ENCODE data around the gene SPAG5.

SPAG5 gene

DNA sequence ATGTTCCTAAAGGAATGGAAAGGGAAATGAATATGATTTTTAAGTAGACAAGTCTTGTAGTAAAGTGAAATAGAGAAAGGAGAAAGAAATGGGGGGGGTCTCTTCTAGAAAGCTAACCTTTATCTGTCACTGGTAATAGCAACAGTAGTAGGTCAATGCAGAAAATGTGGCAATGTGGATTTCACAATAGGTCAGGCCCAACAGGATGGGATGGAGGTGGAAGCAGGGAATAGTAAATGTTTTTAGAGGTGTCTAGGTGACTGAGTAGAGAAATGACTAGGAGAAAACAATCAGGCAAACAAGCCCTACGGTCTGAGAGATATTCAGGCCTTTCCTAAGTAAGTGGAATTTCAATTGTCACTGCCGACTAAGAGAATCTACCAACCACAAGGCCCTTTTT is 21.2 kb upstream of the SPAG5 start:
- H3K4me3 ChIP-seq (ENCODE audit: low read depth, low read length) = no peak overlapping the region
- no peak for DNase-seq (ENCODE audit: low read depth)
- TF ChIP-seq, protein P1, sequence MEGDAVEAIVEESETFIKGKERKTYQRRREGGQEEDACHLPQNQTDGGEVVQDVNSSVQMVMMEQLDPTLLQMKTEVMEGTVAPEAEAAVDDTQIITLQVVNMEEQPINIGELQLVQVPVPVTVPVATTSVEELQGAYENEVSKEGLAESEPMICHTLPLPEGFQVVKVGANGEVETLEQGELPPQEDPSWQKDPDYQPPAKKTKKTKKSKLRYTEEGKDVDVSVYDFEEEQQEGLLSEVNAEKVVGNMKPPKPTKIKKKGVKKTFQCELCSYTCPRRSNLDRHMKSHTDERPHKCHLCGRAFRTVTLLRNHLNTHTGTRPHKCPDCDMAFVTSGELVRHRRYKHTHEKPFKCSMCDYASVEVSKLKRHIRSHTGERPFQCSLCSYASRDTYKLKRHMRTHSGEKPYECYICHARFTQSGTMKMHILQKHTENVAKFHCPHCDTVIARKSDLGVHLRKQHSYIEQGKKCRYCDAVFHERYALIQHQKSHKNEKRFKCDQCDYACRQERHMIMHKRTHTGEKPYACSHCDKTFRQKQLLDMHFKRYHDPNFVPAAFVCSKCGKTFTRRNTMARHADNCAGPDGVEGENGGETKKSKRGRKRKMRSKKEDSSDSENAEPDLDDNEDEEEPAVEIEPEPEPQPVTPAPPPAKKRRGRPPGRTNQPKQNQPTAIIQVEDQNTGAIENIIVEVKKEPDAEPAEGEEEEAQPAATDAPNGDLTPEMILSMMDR (IDR thresholded peaks at IDR 0.05; ENCODE audit: control insufficient read depth, extremely low read depth, insufficient read depth) = no peak

DNA sequence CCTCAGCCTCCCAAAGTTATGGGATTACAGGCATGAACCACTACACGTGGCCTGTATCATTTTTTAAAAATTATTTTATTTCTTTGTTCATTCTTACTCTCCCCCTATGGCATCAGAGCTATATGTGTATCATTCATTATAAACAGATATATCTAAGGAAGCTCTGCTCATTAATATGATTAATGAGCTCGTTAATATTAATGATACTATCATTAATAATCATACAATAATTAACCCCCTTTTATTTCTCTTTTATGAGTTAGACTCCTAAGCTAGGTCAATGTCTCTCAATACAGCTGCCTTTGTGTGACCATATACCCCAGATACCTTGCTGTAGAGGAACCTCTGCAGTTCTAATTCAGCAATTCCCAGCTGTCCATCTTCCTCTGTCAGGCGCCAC is 19.6 kb upstream of the SPAG5 start:
- TF ChIP-seq, protein P1 (IDR thresholded peaks at IDR 0.05; ENCODE audit: control insufficient read depth, extremely low read depth, insufficient read depth) = no peak
- H3K4me3 ChIP-seq (ENCODE audit: low read depth, low read length) = no peak overlapping the region
- no peak for DNase-seq (ENCODE audit: low read depth)

DNA sequence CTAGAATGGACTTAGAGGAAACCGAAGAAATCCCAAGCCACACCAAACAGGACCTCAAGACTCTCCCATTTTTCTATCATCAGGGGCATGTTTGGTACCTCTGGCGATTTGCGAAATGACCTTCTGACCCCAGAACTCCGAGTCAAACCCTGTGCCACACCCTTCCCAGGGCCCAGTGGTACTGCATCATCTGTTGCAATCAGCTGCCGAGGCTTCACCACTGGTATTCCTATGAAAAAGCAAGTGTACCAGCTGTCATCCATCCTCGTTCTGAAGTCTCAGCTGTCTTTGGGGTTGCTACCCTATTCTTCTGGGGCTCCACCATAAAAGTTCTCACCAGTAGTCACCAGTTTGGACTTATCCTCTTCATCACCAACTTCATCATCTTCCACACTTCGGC is 17.5 kb upstream of the SPAG5 start:
- H3K4me3 ChIP-seq (ENCODE audit: low read depth, low read length) = no peak overlapping the region
- TF ChIP-seq, protein P1 (IDR thresholded peaks at IDR 0.05; ENCODE audit: control insufficient read depth, extremely low read depth, insufficient read depth) = no peak
- DNase-seq (ENCODE audit: low read depth) = no peak

DNA sequence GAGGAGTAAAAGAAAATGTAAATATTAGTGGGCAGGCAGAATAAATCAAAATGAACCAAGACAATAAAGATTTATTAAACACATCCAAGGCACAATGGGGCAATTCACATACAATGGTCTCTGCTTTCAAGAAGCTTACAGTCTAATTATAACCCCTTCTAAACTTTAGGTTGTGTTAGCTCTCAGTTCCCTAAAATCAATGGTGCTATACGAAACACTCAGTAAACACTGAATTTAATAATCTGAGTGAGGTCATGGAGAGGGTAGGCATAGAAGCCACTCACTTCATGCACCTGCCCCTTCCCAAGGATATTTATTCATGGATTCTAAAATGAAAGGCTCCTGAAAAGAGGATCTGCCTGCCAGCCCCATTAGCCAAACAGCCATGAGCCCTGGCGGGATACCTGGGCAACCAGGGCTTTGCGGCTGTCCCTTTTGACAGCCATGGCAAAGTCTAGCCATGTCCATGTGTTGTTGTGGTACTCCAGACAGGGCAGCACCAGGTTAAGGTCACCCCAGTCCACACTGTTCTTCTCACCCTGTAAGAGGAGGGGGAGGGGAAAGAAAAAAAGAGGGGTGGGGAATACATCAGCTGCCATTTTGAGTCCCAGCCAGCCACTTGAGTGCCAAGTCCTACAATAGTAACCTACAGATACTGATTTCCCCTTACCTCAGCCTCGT is 16.6 kb upstream of the SPAG5 start:
- no peak for DNase-seq (ENCODE audit: low read depth)
- TF ChIP-seq, protein P1 (IDR thresholded peaks at IDR 0.05; ENCODE audit: control insufficient read depth, extremely low read depth, insufficient read depth) = no peak

DNA sequence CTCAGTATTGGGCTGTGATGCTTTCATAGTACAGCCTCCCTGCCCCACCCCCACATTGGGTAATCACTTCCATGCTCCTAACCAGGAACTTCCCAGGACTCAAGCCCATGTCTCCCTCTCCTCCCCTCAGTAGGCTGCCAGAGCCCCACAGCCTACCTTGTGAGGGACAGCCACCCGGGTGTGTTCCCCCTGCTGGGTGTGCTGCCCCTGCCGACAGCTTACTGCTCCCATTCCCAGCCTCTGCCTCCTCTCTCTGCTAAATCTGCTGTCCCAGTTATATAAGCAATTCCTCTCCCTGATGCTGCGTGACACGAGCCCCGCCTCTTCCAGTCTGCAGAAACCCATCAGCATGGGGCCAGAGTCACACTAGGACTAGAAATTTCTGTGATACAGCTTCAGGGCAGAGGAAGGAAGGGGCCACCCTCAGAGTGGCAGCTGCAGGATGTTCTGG is 15.1 kb upstream of the SPAG5 start, which contains the start of gene RSKR:
TSS of gene RSKR (minus strand) at position 255 of the 451 bp plus-strand sequence. CDS start at position 231, 24 bp downstream.
- DNase-seq (ENCODE audit: low read depth) = no peak
- TF ChIP-seq, protein P1 (IDR thresholded peaks at IDR 0.05; ENCODE audit: control insufficient read depth, extremely low read depth, insufficient read depth) = no peak
- H3K4me3 ChIP-seq (ENCODE audit: low read depth, low read length) = no peak within 1 kb of the TSS

More for the DNA sequence above, 16.6 kb upstream of the SPAG5 start:
- H3K4me3 ChIP-seq (ENCODE audit: low read depth, low read length) = no peak overlapping the region

DNA sequence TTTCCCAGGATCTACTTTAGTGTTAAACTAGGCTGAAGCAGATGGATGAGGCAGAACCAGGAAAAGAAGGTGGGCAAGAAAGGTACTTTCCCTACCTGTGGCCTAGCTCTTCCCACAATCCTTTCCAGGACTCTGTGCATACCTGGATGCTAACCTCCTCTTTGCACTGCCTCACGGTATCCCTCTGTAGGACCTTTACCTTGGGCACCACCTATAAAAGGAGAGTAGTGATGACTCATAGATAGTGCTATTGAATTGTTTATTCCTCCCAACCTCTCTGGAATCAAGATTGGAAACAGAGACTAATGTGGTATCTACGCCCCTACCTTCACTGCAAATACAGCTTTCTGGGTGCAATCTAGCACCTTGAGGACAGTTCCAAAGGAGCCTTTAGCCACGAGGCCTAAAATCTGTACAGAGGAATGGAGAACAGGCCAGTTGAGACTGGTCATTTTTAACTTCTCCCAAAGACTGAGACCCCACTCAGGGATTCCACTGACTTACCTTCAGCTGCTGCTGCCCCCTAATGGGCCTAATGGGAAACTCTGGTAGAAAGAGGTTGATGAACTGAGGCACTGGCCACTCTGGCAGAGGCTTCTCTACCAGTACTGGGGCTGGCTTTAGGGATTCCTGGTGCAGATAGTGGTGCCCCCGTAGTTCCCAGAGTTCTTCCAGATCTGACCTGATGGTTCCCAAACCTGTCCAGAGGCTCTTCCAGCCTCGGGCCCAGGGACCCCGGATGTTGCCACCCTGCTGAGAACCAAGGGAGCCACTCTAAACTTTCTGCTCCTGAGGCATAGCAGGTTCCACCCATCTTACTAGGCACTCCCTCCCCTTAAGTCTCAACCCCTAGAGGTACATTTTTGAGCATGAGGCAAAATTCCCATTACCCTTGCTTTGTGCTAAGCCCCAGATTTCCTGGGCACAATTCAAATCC is 14.4 kb upstream of the SPAG5 start:
- no peak for DNase-seq (ENCODE audit: low read depth)
- TF ChIP-seq, protein P1 (IDR thresholded peaks at IDR 0.05; ENCODE audit: control insufficient read depth, extremely low read depth, insufficient read depth) = peak; percentile 58

More for the DNA sequence above, 14.4 kb upstream of the SPAG5 start:
- H3K4me3 ChIP-seq (ENCODE audit: low read depth, low read length) = no peak overlapping the region

Measured in LNCaP clone FGC (cell line).